ENCODE data around the gene PAX6. TPM values are rescaled to one million over a fixed set of nuclear protein-coding genes. Genes with fewer than 3 reads are reported as not detected.

Gene PAX6
- total RNA-seq, 1 experiment from 2014 or later, result 3.3 TPM

DNA sequence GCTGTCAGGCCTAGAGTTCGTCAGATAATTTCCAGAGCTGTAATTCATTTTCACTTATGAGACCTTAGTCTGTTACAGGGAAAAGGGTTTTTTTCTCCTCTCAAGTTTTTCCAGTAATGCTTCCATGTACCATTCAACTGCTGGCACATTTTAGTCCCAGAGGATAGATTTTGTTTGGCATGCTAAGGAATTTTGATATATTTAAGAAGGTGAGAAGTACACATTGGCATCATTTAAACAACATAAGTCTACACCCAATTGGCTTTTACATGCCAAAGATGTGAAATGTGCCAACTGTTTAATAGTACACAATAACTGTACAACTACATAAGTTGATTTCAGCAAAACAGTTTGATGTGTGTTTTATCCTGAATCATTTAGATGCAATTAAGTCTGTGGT lies 71.0 kb downstream of the PAX6 start:
- no peak for ATAC-seq

More for the DNA sequence above, 71.0 kb downstream of the PAX6 start:
- peaks cover 51% of the 10 kb centered on the region for H3K36me3 Mint-ChIP-seq
- POLR2A ChIA-PET, result no interaction called here
- H3K4me1 Mint-ChIP-seq, result no peaks in the 10 kb centered on the region
- TF ChIP-seq, protein P1, sequence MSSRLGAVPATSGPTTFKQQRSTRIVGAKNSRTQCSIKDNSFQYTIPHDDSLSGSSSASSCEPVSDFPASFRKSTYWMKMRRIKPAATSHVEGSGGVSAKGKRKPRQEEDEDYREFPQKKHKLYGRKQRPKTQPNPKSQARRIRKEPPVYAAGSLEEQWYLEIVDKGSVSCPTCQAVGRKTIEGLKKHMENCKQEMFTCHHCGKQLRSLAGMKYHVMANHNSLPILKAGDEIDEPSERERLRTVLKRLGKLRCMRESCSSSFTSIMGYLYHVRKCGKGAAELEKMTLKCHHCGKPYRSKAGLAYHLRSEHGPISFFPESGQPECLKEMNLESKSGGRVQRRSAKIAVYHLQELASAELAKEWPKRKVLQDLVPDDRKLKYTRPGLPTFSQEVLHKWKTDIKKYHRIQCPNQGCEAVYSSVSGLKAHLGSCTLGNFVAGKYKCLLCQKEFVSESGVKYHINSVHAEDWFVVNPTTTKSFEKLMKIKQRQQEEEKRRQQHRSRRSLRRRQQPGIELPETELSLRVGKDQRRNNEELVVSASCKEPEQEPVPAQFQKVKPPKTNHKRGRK (CRISPR knock-in tag; IDR thresholded peaks at IDR 0.05; ENCODE audit: borderline replicate concordance), result no peak
- TF ChIP-seq, protein P2, sequence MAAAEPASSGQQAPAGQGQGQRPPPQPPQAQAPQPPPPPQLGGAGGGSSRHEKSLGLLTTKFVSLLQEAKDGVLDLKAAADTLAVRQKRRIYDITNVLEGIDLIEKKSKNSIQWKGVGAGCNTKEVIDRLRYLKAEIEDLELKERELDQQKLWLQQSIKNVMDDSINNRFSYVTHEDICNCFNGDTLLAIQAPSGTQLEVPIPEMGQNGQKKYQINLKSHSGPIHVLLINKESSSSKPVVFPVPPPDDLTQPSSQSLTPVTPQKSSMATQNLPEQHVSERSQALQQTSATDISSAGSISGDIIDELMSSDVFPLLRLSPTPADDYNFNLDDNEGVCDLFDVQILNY (CRISPR knock-in tag; IDR thresholded peaks at IDR 0.05), result no peak
- no peak for TF ChIP-seq NFE2L1 (CRISPR knock-in tag; IDR thresholded peaks at IDR 0.05)
- no peak for TF ChIP-seq RORB (CRISPR knock-in tag; IDR thresholded peaks at IDR 0.05)
- no peak for TF ChIP-seq RELA (CRISPR knock-in tag; IDR thresholded peaks at IDR 0.05; ENCODE audit: borderline replicate concordance)
- TF ChIP-seq, protein P3, sequence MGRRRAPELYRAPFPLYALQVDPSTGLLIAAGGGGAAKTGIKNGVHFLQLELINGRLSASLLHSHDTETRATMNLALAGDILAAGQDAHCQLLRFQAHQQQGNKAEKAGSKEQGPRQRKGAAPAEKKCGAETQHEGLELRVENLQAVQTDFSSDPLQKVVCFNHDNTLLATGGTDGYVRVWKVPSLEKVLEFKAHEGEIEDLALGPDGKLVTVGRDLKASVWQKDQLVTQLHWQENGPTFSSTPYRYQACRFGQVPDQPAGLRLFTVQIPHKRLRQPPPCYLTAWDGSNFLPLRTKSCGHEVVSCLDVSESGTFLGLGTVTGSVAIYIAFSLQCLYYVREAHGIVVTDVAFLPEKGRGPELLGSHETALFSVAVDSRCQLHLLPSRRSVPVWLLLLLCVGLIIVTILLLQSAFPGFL (CRISPR knock-in tag; IDR thresholded peaks at IDR 0.05; ENCODE audit: borderline replicate concordance), result no peak
- peaks cover 71% of the 10 kb centered on the region for H3K9me3 Mint-ChIP-seq
- H3K4me3 Mint-ChIP-seq, result no peak overlapping the region
- DNase-seq (ENCODE audit: low spot score), result no peak
- H3K27ac Mint-ChIP-seq, result no peak overlapping the region
- no peaks in the 10 kb centered on the region for H3K27me3 Mint-ChIP-seq (ENCODE audit: low read depth)
- CTCF ChIA-PET, result no interaction called here

Measured in WTC11 (cell line).